Measurements from ENCODE around the gene HOXD10.

GRCh38 chr2:176142281-176142680 is 25.7 kb downstream of the HOXD10 start:
- TF ChIP-seq, protein P1, sequence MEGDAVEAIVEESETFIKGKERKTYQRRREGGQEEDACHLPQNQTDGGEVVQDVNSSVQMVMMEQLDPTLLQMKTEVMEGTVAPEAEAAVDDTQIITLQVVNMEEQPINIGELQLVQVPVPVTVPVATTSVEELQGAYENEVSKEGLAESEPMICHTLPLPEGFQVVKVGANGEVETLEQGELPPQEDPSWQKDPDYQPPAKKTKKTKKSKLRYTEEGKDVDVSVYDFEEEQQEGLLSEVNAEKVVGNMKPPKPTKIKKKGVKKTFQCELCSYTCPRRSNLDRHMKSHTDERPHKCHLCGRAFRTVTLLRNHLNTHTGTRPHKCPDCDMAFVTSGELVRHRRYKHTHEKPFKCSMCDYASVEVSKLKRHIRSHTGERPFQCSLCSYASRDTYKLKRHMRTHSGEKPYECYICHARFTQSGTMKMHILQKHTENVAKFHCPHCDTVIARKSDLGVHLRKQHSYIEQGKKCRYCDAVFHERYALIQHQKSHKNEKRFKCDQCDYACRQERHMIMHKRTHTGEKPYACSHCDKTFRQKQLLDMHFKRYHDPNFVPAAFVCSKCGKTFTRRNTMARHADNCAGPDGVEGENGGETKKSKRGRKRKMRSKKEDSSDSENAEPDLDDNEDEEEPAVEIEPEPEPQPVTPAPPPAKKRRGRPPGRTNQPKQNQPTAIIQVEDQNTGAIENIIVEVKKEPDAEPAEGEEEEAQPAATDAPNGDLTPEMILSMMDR (IDR thresholded peaks at IDR 0.05) = no peak
- no peak for TF ChIP-seq POLR2A (IDR thresholded peaks at IDR 0.05)
- TF ChIP-seq POLR2AphosphoS5 (IDR thresholded peaks at IDR 0.05) = no peak
- TF ChIP-seq EP300 (IDR thresholded peaks at IDR 0.05) = no peak

All from suprapubic skin (tissue), 4 donors.